GM23248 (cell line): ENCODE results near the gene R3HCC1L. TPM values are rescaled to one million over a fixed set of nuclear protein-coding genes. Genes with fewer than 3 reads are reported as not detected.
A peak's percentile ranks its signal among the peaks of the same experiment; 100 is the strongest.

ENCODE experiments used
- DNase-seq: peaks from one replicate; pipeline ENCODE4 v3.0.0-alpha.2; 2015
- H2AFZ ChIP-seq: fragments of 200-600 bp; sonication (generic); 2 replicates; pipeline ENCODE4 v1.6.1; 2016; ENCODE audit warnings: antibody characterized with exemption
- H3F3A ChIP-seq: fragments of 200-600 bp; sonication (generic); 2 replicates; pipeline ENCODE4 v1.6.1; 2016; ENCODE audit warnings: mild to moderate bottlenecking, antibody characterized with exemption, mixed run types; ENCODE audit not compliant: insufficient read depth
- H3K27ac ChIP-seq: fragments of 200-600 bp; sonication (generic); 2 replicates; pipeline ENCODE4 v1.5.1; 2016; ENCODE audit warnings: mild to moderate bottlenecking
- H3K27me3 ChIP-seq: fragments of 200-600 bp; sonication (generic); replicated peaks from 2 replicates; pipeline ENCODE4 v1.6.1; 2016; ENCODE audit warnings: mild to moderate bottlenecking; ENCODE audit not compliant: insufficient read depth
- H3K36me3 ChIP-seq: fragments of 200-600 bp; sonication (generic); 2 replicates; pipeline ENCODE4 v1.6.1; 2016; ENCODE audit warnings: low read depth, mild to moderate bottlenecking
- H3K4me1 ChIP-seq: fragments of 200-600 bp; sonication (generic); 2 replicates; pipeline ENCODE4 v1.6.1; 2016; ENCODE audit warnings: mild to moderate bottlenecking; ENCODE audit not compliant: insufficient read depth
- H3K4me2 ChIP-seq: fragments of 200-600 bp; sonication (generic); one replicate; pipeline ENCODE4 v1.6.1; 2016; ENCODE audit warnings: mild to moderate bottlenecking; ENCODE audit not compliant: unreplicated experiment
- H3K4me3 ChIP-seq: fragments of 200-600 bp; sonication (generic); 2 replicates; pipeline ENCODE4 v1.5.1; 2016; ENCODE audit warnings: mild to moderate bottlenecking
- H3K79me2 ChIP-seq: fragments of 200-600 bp; sonication (generic); 2 replicates; pipeline ENCODE4 v1.6.1; 2016; ENCODE audit warnings: mild to moderate bottlenecking; ENCODE audit not compliant: insufficient read depth
- H3K9ac ChIP-seq: fragments of 200-600 bp; sonication (generic); 2 replicates; pipeline ENCODE4 v1.6.1; 2016; ENCODE audit warnings: mild to moderate bottlenecking
- H3K9me2 ChIP-seq: fragments of 200-600 bp; sonication (generic); 2 replicates; pipeline ENCODE4 v1.6.1; 2016; ENCODE audit warnings: mixed run types, mild to moderate bottlenecking, moderate library complexity; ENCODE audit not compliant: insufficient read depth
- H3K9me3 ChIP-seq: fragments of 200-600 bp; sonication (generic); one replicate; pipeline ENCODE4 v1.6.1; 2017; ENCODE audit warnings: low read depth
- H4K20me1 ChIP-seq: fragments of 200-600 bp; sonication (generic); 2 replicates; pipeline ENCODE4 v1.6.0; 2016; ENCODE audit not compliant: insufficient read depth
- EZH2 ChIP-seq: fragments of 200-600 bp; sonication (generic); IDR thresholded peaks from 2 replicates; pipeline ENCODE4 v1.6.1; 2018; ENCODE audit warnings: antibody characterized with exemption, mild to moderate bottlenecking; ENCODE audit not compliant: insufficient read depth, poor library complexity, severe bottlenecking
- EZH2phosphoT487 ChIP-seq: fragments of 200-600 bp; sonication (generic); IDR thresholded peaks from 2 replicates; pipeline ENCODE4 v1.6.1; 2018; ENCODE audit warnings: antibody characterized with exemption, moderate library complexity, mild to moderate bottlenecking, low read depth; ENCODE audit not compliant: insufficient read depth
- WGBS, 2 experiments: methylation state at CpG; one replicate each; pipeline ENCODE4 v1.1.6; 2015 to 2017; ENCODE audit warnings: low lambda C conversion rate in 2 of 2, low coverage in 1 of 2; ENCODE audit errors: missing lambda C conversion rate in 2 of 2; 5-methylcytosine and 5-hydroxymethylcytosine counted together
- in situ Hi-C: fragments of 300-500 bp; cut with MboI; formaldehyde crosslinking; loops from 2 replicates; pipeline ENCODE4 v1.15.0; 2020
- polyA plus RNA-seq: library from polyadenylated mRNA; unstranded; fragments of >200 nt; fragmentation: Nextera tagmentation; extraction: Ambion mirVana; gene quantifications from 2 replicates; pipeline ENCODE4 v1.2.1, GENCODE V29; 2016
- total RNA-seq: library from RNA; depleted of rRNA; stranded (reverse); fragments of >200 nt; shearing (Covaris generic); gene quantifications from 2 replicates; pipeline ENCODE4 v1.2.3, GENCODE V29; 2014; rRNA removed

The R3HCC1L gene
- total and polyA plus RNA-seq, 2 experiments from 2014 or later, result 8.2 to 10.2 TPM

DNA sequence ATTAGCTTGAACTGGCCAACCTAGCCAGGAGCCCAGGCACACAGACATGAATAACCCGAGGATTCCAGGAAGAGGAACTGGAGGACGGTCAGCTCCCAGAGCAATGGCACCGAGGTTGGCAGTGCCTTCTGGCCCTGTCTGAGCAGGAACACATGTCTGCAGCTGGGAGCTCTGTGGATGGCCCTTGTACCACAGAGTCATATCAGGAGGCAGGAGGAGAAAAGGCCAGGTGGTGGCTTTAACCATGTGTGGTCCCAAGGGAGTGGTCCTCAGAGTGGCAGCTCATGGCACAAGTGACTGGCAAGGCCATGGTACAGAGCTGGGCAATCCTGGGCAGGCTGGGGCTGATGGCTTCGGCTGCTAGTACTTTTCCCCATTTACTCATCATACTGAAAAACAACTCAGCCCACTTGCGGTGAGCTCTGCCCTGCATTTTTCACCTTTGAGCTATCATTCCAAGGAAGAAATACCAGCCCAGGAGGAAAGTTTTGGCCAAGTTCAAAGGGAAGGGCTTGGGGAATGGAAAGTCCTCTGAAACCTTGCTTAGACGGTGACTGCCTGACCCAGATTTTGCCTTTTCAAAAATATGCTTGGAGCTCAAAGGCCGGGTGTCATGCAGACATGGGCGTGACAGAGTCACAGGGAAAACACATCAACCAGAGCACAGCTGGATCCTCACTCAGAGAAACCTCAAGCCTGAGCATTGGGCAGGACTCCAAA, 159.3 kb downstream of the R3HCC1L start:
- H3K79me2 ChIP-seq, result no peaks in the 10 kb centered on the region
- peak; percentile 71 for DNase-seq
- no peaks in the 10 kb centered on the region for H3K27me3 ChIP-seq
- H3K4me3 ChIP-seq, result no peak overlapping the region
- H2AFZ ChIP-seq, result no peak overlapping the region; the same call in 1 of the 2 replicates
- H4K20me1 ChIP-seq, result no peaks in the 10 kb centered on the region
- no peak overlapping the region for H3K9ac ChIP-seq
- H3K36me3 ChIP-seq, result no peaks in the 10 kb centered on the region
- 6 to 9% methylated on average over 8 of the region's 8 CpGs for WGBS, 2 experiments
- H3F3A ChIP-seq, result peaks cover 8% of the 10 kb centered on the region; the same call in 1 of the 2 replicates
- no peaks in the 10 kb centered on the region for H3K9me2 ChIP-seq
- TF ChIP-seq EZH2phosphoT487 (no peak), EZH2 (no peak)
- peak overlapping the region; percentile 29 for H3K4me2 ChIP-seq
- in situ Hi-C loops, result no loop called here
- H3K27ac ChIP-seq, result peak overlapping the region; percentile 28; the same call in 1 of the 2 replicates
- H3K9me3 ChIP-seq, result no peaks in the 10 kb centered on the region
- H3K4me1 ChIP-seq, result peaks cover 32% of the 10 kb centered on the region

DNA sequence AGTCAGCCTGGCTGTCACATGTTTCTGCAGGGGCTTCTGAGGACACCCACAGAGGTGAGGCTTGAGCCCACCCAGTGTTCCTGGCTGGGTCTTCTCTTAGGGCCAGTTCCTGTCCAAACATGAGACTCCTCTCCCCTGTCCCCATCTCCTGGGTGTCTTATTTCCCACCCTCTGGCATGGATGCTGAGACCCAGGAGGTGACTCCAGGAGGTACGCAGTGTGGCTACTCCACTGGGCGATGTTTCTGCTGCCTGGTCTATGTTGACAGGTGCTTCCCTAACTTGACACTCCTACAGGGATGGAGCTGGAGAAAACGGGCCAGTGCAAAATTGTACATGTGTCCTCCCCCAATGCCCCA, 159.8 kb downstream of the R3HCC1L start:
- Histone ChIP-seq H2AFZ (no peak overlapping the region), H3K4me2 (peak overlapping the region; percentile 29), H3F3A (peaks cover 8% of the 10 kb centered on the region; the same call in 1 of the 2 replicates), H4K20me1 (no peaks in the 10 kb centered on the region), H3K4me1 (peaks cover 32% of the 10 kb centered on the region), H3K27ac (peak overlapping the region; percentile 28; the same call in 1 of the 2 replicates), H3K36me3 (no peaks in the 10 kb centered on the region), H3K9me3 (no peaks in the 10 kb centered on the region), H3K79me2 (no peaks in the 10 kb centered on the region), H3K4me3 (no peak overlapping the region), H3K9ac (no peak overlapping the region), H3K9me2 (no peaks in the 10 kb centered on the region), H3K27me3 (no peaks in the 10 kb centered on the region)
- TF ChIP-seq EZH2, result no peak
- TF ChIP-seq EZH2phosphoT487, result no peak
- no peak for DNase-seq
- in situ Hi-C loops, result no loop called here
- 63 to 84% methylated on average over 3 of the region's 3 CpGs for WGBS, 2 experiments

Other genes with a start within 250 kb of the R3HCC1L start
- 0.13 TPM in 1 of 2 replicates, not detected in the other for gene CRTAC1, start 104.0 kb upstream of the R3HCC1L start, total RNA-seq
- gene CRTAC1, start 104.0 kb upstream of the R3HCC1L start, polyA plus RNA-seq, result not detected in 2 replicates
- gene LOXL4, start 133.5 kb downstream of the R3HCC1L start, total RNA-seq, result 496 and 507 TPM in 2 replicates
- gene LOXL4, start 133.5 kb downstream of the R3HCC1L start, polyA plus RNA-seq, result 319 and 320 TPM in 2 replicates